ENCODE measurements around the gene PTPRU.
A peak's percentile ranks its signal among the peaks of the same experiment; 100 is the strongest.
"Not testable (repeated sequence)": the region's sequence is repeated elsewhere in the genome, so short reads cannot be mapped to it uniquely, and the experiment has no call there.

PTPRU gene

DNA sequence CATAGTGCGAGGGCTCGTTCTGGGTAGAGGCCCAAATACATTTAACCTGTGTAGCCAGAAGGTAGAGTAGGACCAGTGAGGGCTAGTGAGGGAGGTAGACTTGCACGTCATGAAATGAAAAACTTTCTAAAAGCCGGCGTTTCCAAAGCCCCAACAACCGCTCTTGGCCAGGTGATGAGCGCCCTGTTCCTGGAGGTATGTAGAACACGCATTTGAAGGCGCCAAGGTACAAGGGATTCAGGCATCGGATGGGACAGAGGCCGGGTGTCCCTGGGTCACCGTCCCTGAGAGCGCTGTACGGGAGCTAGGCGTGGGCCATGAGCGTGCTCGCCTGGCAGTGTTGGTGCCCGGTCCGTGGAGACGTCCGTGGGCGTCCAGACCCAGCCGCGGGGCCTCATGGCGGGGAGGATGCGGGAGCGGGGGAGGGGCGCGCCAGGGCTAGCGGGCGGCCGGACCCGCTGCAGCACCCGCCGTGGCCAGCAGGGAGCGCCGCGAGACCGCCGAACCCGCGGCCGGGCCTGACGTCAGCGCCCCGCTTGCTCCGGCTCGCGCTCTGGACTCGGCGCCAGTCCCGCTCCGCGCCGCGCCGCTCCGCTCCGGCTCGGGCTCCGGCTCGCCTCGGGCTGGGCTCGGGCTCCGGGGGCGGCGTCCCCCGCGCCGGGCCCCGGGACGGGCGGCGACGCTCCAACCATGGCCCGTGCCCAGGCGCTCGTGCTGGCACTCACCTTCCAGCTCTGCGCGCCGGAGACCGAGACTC, at the start of gene PTPRU:
Gene PTPRU, plus strand, starts transcription at position 568 of the 757 bp plus-strand sequence. Its CDS starts 123 bp downstream, at position 691.
- peak; percentile 69 for DNase-seq

DNA sequence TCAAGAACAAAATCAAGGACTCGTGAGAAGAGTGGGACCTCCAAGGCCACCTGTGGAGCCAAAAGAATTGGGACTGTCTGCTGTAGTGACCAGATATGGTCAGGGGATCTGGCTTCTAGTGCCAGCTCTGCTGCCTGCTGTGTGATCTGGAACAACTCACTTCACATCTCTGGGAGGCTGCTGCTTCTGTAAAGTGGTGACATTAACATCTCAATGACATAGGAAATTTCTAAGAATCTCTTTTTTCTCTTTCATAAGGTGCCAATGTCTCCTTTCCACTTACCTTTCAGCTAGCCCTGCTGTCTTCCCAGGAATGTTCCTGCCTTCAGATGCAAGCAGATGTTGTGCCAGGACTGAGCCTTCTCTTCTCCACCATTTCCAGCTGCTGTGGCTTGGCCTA, 49.6 kb upstream of the PTPRU start:
- DNase-seq: no peak

GRCh38 chr1:29190718-29191117, 45.6 kb upstream of the PTPRU start:
- DNase-seq: no peak

GRCh38 chr1:29193879-29194455, 42.4 kb upstream of the PTPRU start:
- no peak for DNase-seq

- no peak for DNase-seq
Measured at GRCh38 chr1:29195881-29196291, 40.4 kb upstream of the PTPRU start.

DNA sequence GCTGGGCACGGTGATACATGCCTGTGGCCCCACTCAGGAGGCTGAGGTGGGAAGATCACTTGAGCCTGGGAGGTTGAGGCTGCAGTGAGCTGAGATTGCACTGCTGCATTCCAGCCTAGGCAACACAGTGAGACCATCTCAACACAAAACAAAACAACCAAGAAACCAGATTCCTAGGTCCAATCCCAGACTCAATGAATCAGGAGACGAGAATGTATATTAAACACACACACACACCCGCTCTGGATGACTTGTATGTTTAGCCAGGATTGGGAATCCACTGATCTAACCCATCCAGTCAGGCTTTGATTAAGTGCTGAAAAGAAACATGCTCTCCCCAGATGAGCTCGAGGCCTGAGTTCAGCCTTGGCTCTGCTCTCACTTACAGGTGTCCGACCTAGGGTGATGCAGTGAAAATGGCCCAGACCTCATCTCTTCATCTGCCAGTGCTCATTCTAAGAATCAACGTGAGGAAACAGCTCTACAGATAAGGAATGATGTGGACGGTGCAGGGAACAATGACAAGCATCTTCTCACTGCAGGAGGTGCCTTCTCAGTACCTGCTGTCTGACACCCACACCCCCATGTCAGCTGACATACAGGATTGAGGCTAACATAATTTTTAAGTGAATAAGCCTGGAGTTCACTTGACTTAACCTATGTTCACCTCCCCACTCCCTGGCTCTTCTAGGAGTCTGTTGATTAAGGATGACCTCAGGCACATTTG, 39.3 kb upstream of the PTPRU start:
- DNase-seq: no peak

DNA sequence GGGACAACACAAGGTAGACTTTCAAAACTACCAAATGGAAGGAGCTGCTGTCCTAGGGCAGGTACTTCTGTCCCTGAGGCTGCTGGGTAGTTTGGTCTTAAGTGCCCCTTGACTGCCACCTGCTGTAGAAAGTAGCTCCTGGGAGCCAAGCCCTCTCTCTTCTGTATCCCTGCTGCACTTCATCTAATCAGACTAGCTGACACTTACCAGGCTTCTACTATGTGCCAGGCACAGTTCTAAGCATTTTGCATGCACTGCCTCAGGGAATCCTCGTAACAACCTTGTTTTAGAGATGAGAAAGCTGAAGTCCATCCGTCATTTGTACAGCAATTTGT, 38.8 kb upstream of the PTPRU start:
- DNase-seq: peak; percentile 19

- DNase-seq: no peak
Measured at GRCh38 chr1:29197993-29198392, 38.3 kb upstream of the PTPRU start.

DNA sequence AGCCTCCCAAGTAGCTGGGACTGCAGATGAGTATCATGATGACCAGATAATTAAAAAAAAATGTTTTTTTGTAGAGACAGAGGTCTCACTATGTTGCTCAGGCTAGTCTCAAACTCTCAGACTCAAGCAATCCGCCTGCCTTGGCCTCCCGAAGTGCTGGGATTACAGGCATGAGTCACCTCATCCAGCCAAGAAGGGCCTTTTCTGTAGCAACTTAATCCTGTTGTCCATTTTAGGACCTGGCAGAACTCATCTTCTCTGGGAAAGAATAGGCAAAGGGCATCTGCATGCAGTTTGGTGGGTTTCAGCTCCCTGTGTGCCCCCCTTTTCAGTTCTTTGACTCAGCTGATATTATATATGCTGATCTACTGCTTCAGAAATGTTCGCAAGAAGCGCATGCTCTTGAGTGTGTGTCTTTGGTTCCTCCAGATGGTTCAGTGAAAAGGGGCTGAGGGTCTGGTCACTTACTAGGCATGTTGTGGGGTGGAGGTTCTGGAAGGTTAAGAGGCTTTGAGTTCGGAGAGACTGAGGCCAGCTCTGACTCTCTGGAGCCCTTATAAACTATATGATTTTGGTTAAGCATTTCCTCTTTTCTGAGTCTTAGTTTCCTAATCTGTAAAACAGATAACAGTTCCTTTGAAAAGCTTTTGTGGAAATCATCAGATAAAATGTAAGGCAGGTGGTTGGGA, 35.3 kb upstream of the PTPRU start:
- no peak for DNase-seq

DNA sequence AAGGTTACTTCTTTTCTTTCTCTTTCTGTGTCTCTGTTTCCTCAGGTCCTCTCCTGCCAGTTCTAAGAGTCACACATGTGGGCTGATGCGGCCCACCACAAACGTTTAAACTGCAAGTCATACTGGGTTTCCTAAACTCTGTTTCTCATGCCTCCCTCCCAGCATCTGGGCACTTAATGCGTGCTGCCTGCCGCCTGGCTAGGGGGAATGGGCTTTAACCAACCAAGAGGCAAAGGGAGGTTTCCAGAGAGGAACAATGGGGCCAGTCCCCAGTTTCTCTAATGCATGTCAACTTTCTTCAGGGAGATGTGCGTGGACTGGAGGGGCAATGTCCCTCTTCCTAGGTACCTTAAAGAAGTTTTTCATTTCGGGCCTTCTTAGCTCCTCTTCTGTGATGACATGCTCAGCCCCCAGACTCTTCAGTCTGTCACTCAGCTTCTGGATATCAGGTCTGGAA, 34.7 kb upstream of the PTPRU start:
- DNase-seq: no peak

- no peak for DNase-seq
Measured at GRCh38 chr1:29202053-29202452, 34.3 kb upstream of the PTPRU start.

GRCh38 chr1:29202584-29203340, 33.6 kb upstream of the PTPRU start:
- peak; percentile 88 for DNase-seq

- no peak for DNase-seq
Measured at GRCh38 chr1:29208442-29208841, 27.9 kb upstream of the PTPRU start.

DNA sequence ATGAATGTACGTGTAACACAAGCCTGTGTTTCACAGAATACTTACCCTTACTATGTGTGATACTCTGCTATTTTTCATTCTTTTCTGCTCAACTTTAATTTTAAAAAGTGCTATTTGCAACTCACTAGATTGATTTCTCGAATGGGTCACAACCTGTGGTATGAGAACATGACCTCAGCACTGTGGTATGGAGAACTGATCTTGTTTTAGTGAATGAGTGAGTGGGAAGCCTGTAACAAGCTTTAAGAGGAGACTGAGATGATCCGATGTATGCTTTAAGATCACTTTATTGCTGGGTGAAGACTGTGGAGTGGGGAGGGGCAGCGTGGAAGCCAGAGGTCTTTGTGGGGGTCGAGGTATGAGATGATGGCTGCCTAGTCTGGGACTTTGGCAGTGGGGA, 27.1 kb upstream of the PTPRU start:
- no peak for DNase-seq

DNA sequence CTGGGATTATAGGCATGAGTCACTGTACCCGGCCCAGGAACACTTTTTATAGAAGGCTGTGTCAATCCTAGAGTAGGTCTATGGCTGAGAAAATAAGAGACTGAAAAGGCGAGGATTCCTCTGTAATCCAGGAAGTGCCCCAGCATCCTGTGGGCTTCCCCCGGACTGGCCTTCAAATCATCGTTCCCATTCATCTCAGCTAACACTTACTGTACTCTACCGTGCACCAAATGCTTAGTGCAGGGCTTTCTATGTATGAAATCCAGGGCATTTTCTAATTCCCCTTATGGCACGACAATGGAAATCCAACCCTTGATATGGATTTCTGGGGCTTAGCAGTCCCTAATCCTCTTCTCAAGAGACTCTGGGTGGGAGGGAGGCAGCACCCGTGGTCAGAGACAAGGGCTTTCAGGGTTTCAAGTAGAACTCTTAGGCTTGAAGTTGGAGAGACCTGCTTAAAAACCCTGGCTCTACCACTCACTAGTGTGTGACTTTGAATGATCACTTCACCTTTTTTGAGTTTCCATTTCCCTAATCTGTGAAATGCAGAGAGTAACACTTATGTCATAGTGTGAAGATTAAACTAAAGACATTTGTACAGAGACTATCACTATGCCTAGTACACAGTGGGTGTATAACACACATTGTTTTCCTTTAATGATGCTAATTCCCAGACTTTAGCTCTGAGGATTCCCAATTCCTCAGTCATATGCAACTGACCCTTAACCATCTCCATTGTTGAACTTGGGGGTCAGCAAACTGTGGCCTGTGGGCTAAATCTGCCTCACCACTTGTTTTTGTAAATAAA, 25.8 kb upstream of the PTPRU start:
- DNase-seq: no peak

- peak; percentile 79 for DNase-seq
Measured at GRCh38 chr1:29211086-29212030, 25.0 kb upstream of the PTPRU start.

DNA sequence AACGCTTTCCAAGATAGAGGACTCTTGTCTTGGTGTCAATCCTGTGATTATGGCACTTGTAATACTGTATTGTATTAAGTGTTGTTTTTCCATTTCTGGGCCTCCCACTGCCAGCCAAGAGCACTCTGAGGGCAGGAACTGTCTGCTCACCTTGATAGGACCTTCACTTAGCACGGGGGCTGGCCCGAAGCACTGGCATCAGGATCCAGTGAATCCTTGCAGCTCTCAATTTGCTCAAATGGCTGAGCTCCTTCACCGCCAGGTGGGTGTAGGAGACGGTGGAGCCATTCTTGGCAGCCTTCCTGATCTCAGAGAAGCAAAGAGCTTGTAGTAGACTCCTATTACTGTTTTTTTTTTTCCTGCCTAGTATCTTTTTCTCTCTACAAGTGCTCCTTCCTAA, 23.3 kb upstream of the PTPRU start:
- no peak for DNase-seq

DNA sequence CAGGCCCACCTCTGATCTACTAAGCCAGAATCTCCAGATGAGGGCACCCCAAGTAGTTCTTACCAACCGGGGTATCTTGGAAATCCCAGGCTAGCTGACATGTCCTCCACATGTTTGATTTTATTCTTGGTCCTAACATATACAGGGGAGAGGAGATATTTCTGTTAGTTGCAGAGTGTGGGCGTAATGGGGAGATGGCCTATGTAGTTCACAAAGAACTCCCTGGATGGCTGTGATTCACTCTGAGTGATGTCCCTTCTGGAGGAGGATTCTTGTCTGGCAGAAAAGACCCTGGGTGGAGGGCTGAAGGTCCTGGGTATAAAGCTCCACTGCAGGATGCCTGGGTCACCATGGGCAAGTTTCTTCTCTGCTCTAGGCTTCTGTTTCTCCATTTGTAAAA, 18.7 kb upstream of the PTPRU start:
- no peak for DNase-seq

DNA sequence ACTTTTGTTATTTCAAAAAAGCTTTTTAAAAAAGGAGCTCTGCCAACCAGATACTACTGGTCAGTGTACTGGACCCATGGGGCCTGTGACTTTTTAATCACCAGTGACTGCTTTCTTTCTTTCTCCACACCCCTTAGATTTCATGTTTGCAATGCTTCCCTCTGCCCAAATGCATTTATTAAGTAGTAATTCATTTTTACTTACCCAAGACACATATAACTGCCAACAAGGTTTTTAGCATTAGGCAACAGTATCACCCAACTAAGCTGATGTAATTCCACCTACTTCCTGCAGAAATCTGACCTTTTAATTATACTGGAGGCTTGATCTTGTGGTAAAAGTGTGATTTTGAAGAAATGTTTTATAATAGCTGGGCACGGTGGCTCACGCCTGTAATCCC, 18.1 kb upstream of the PTPRU start:
- DNase-seq: no peak

GRCh38 chr1:29221296-29221695, 15.0 kb upstream of the PTPRU start:
- no peak for DNase-seq

DNA sequence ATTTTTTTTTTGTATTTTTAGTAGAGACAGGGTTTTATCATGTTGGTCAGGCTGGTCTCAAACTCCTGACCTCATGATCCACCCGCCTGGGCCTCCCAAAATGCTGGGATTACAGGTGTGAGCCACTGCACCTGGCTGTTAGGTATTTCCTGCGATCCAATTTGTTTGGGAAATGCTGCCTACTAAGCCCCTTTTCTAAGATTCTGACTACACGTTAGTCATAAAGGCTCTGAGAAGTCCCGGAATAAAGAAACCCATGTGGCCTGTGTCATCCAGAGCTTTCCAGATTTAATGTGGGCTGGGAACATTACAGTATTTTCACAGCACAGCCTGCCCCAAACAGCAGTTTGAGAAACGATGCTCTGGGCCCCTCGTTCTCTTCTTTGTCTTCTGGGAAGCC, 14.1 kb upstream of the PTPRU start:
- not testable (repeated sequence) for DNase-seq
